IMR-90 (cell line): ENCODE data around the gene CCP110. TPM values are rescaled to one million over a fixed set of nuclear protein-coding genes. Genes with fewer than 3 reads are reported as not detected.

ENCODE experiments used
- ATAC-seq: fragments of 200-7000 bp; cut with Tn5 transposase; 2 replicates; pipeline ENCODE4 v1.9.1; 2020; ENCODE audit warnings: low read depth, mild to moderate bottlenecking, moderate library complexity
- BruUV-seq: library from RNA; stranded (reverse); fragments of 400-500 nt; replicated peaks from 2 replicates; lab custom pipeline; 2021; lab: Mats Ljungman, UMichigan
- CTCF ChIA-PET: fragments of 300-600 bp; formaldehyde crosslinking; extraction: SDS; loops from one replicate; lab custom pipeline; 2021; ENCODE audit warnings: antibody characterized with exemption; lab: Yijun Ruan, JAX
- POLR2A ChIA-PET: fragments of 300-600 bp; sonication (Branson Sonifier 250); formaldehyde crosslinking; loops from one replicate; lab custom pipeline; 2022; ENCODE audit warnings: antibody characterized with exemption; ENCODE audit not compliant: unreplicated experiment; lab: Charles Lee
- DNase-seq: peaks from one replicate; pipeline ENCODE4 v3.0.0; 2013
- H2AFZ ChIP-seq: replicated peaks from 2 replicates; pipeline ENCODE3; 2013; ENCODE audit warnings: low read length, mild to moderate bottlenecking; ENCODE audit not compliant: poor library complexity
- H2AK5ac ChIP-seq: 2 replicates; pipeline ENCODE4 v1.6.1; 2013; ENCODE audit warnings: low read depth, low read length, inconsistent platforms
- H2AK9ac ChIP-seq: replicated peaks from 2 replicates; pipeline ENCODE3; 2013; ENCODE audit warnings: mild to moderate bottlenecking, low read depth, low read length, moderate library complexity; ENCODE audit not compliant: poor library complexity
- H2BK120ac ChIP-seq: 2 replicates; pipeline ENCODE4 v1.6.1; 2013; ENCODE audit warnings: low read depth, low read length, inconsistent platforms
- H2BK15ac ChIP-seq: 3 replicates; pipeline ENCODE4 v1.6.1; 2013; ENCODE audit warnings: low read depth, low read length, inconsistent platforms
- H2BK20ac ChIP-seq: 2 replicates; pipeline ENCODE4 v1.6.1; 2013; ENCODE audit warnings: low read depth, mild to moderate bottlenecking, inconsistent platforms, low read length, moderate library complexity
- H2BK5ac ChIP-seq: 2 replicates; pipeline ENCODE4 v1.6.1; 2013; ENCODE audit warnings: mild to moderate bottlenecking, low read depth, low read length, inconsistent platforms; ENCODE audit not compliant: poor library complexity, severe bottlenecking
- H3K14ac ChIP-seq: replicated peaks from 2 replicates; pipeline ENCODE4 v1.6.1; 2013; ENCODE audit warnings: low read depth, low read length, inconsistent platforms
- H3K18ac ChIP-seq: 2 replicates; pipeline ENCODE4 v1.6.1; 2013; ENCODE audit warnings: low read depth, low read length, control low read depth
- H3K23ac ChIP-seq: 2 replicates; pipeline ENCODE4 v1.6.1; 2013; ENCODE audit warnings: low read depth, low read length, inconsistent platforms
- H3K27ac ChIP-seq: 2 replicates; pipeline ENCODE4 v1.5.1; 2013; ENCODE audit warnings: mild to moderate bottlenecking, control low read depth, low read length; ENCODE audit not compliant: insufficient read depth
- H3K27me3 ChIP-seq: 2 replicates; pipeline ENCODE4 v1.6.1; 2013; ENCODE audit warnings: low read length; ENCODE audit not compliant: control insufficient read depth, insufficient read depth
- H3K36me3 ChIP-seq: 2 replicates; pipeline ENCODE4 v1.6.1; 2013; ENCODE audit warnings: low read length, mixed read lengths; ENCODE audit not compliant: control insufficient read depth, insufficient read depth
- H3K4ac ChIP-seq: 2 replicates; pipeline ENCODE4 v1.6.1; 2013; ENCODE audit warnings: low read depth, low read length, inconsistent platforms
- H3K4me1 ChIP-seq: 2 replicates; pipeline ENCODE4 v1.6.1; 2013; ENCODE audit warnings: low read length, mixed read lengths; ENCODE audit not compliant: control insufficient read depth, insufficient read depth
- H3K4me2 ChIP-seq: 2 replicates; pipeline ENCODE4 v1.6.1; 2013; ENCODE audit warnings: low read depth, mild to moderate bottlenecking, control low read depth, low read length, moderate library complexity
- H3K4me3 ChIP-seq: 2 replicates; pipeline ENCODE4 v1.5.1; 2013; ENCODE audit warnings: low read depth, mild to moderate bottlenecking, control low read depth, low read length, moderate library complexity; ENCODE audit not compliant: insufficient read depth
- H3K56ac ChIP-seq: 2 replicates; pipeline ENCODE4 v1.6.1; 2013; ENCODE audit warnings: low read length, inconsistent platforms; ENCODE audit not compliant: insufficient read depth; ENCODE audit errors: extremely low read depth
- H3K79me1 ChIP-seq, 2 experiments: 2 replicates each; pipeline ENCODE4 v1.6.1; 2013; ENCODE audit warnings: low read length in 2 of 2, inconsistent platforms in 1 of 2, low read depth in 1 of 2
- H3K9ac ChIP-seq: 2 replicates; pipeline ENCODE4 v1.6.1; 2013; ENCODE audit warnings: low read depth, low read length, control low read depth
- H3K9me1 ChIP-seq: 2 replicates; pipeline ENCODE4 v1.6.1; 2013; ENCODE audit warnings: low read length, inconsistent platforms; ENCODE audit not compliant: insufficient read depth
- H3K9me3 ChIP-seq: 2 replicates; pipeline ENCODE4 v1.6.1; 2013; ENCODE audit warnings: low read length; ENCODE audit not compliant: control insufficient read depth, insufficient read depth
- H4K20me1 ChIP-seq: 2 replicates; pipeline ENCODE4 v1.6.1; 2013; ENCODE audit warnings: low read length, inconsistent platforms; ENCODE audit not compliant: insufficient read depth
- H4K5ac ChIP-seq: 2 replicates; pipeline ENCODE4 v1.6.1; 2013; ENCODE audit warnings: mild to moderate bottlenecking, low read depth, low read length, control low read depth
- H4K8ac ChIP-seq, 2 experiments: 2 replicates each; pipeline ENCODE4 v1.6.1; 2013; ENCODE audit warnings: low read depth in 2 of 2, low read length in 2 of 2, control low read depth in 1 of 2, inconsistent platforms in 1 of 2
- H4K91ac ChIP-seq: 2 replicates; pipeline ENCODE4 v1.6.1; 2013; ENCODE audit warnings: low read depth, low read length, inconsistent platforms; ENCODE audit not compliant: insufficient read depth
- BHLHE40 ChIP-seq: fragments of 150-350 bp; IDR thresholded peaks from 2 replicates; pipeline ENCODE4 v1.6.1; 2016; ENCODE audit warnings: mild to moderate bottlenecking, low read depth, low read length
- CEBPB ChIP-seq: IDR thresholded peaks from 2 replicates; pipeline ENCODE4 v1.6.1; 2012; ENCODE audit warnings: low read depth, low read length, improper control_type of control experiment
- CHD1 ChIP-seq: IDR thresholded peaks from 2 replicates; pipeline ENCODE4 v1.6.1; 2012; ENCODE audit warnings: low read depth, low read length, improper control_type of control experiment
- CTCF ChIP-seq: conservative IDR thresholded peaks from 2 replicates; pipeline ENCODE4 v1.5.1; 2012; ENCODE audit warnings: mild to moderate bottlenecking, low read depth, low read length, improper control_type of control experiment
- ELK1 ChIP-seq: fragments of 150-350 bp; IDR thresholded peaks from 2 replicates; pipeline ENCODE4 v1.6.1; 2016; ENCODE audit warnings: low read depth, mild to moderate bottlenecking, low read length, moderate library complexity, borderline replicate concordance
- FOS ChIP-seq: fragments of 150-350 bp; IDR thresholded peaks from 2 replicates; pipeline ENCODE4 v1.6.1; 2016; ENCODE audit warnings: low read depth, low read length
- MAFK ChIP-seq: IDR thresholded peaks from 2 replicates; pipeline ENCODE4 v1.6.1; 2012; ENCODE audit warnings: low read depth, low read length, improper control_type of control experiment
- MAZ ChIP-seq: IDR thresholded peaks from 2 replicates; pipeline ENCODE4 v1.6.1; 2012; ENCODE audit warnings: low read depth, mild to moderate bottlenecking, low read length, improper control_type of control experiment, moderate library complexity, borderline replicate concordance
- MXI1 ChIP-seq: IDR thresholded peaks from 2 replicates; pipeline ENCODE4 v1.6.1; 2012; ENCODE audit warnings: low read depth, mild to moderate bottlenecking, low read length, moderate library complexity, borderline replicate concordance
- NFE2L2 ChIP-seq: fragments of 150-350 bp; IDR thresholded peaks from 2 replicates; pipeline ENCODE4 v1.6.1; 2016; ENCODE audit warnings: low read depth, mild to moderate bottlenecking, low read length
- POLR2A ChIP-seq: IDR thresholded peaks from 2 replicates; pipeline ENCODE4 v1.6.1; 2012; ENCODE audit warnings: mild to moderate bottlenecking, low read depth, low read length
- RAD21 ChIP-seq: IDR thresholded peaks from 2 replicates; pipeline ENCODE4 v1.6.1; 2012; ENCODE audit warnings: low read length, improper control_type of control experiment
- RCOR1 ChIP-seq: IDR thresholded peaks from 2 replicates; pipeline ENCODE4 v1.6.1; 2012; ENCODE audit warnings: mild to moderate bottlenecking, low read length, improper control_type of control experiment; ENCODE audit not compliant: insufficient replicate concordance
- RFX5 ChIP-seq: IDR thresholded peaks from 2 replicates; pipeline ENCODE4 v1.8.0; 2012; ENCODE audit warnings: low read depth, mild to moderate bottlenecking, low read length, moderate library complexity
- SMC3 ChIP-seq: fragments of 150-350 bp; IDR thresholded peaks from 2 replicates; pipeline ENCODE4 v1.6.1; 2016; ENCODE audit warnings: low read depth, mild to moderate bottlenecking, antibody characterized with exemption, low read length, moderate library complexity
- USF2 ChIP-seq: fragments of 150-350 bp; IDR thresholded peaks from 2 replicates; pipeline ENCODE4 v1.6.1; 2017; ENCODE audit warnings: mild to moderate bottlenecking, antibody characterized with exemption, low read length, low read depth
- WGBS, 2 experiments: methylation state at CpG; one replicate each; pipeline versions ENCODE4 v1.1.5 to v1.1.7; 2013; ENCODE audit warnings: missing lambda C conversion rate in 2 of 2; ENCODE audit not compliant: insufficient read length in 1 of 2; ENCODE audit errors: extremely low coverage in 2 of 2; 5-methylcytosine and 5-hydroxymethylcytosine counted together
- dilution Hi-C: fragments of 300-500 bp; cut with HindIII; formaldehyde crosslinking; loops from one replicate; pipeline ENCODE4 v1.14.3; 2018; ENCODE audit warnings: low sequenced_read_pairs; ENCODE audit not compliant: unreplicated experiment
- in situ Hi-C: fragments of 300-500 bp; cut with MboI; formaldehyde crosslinking; loops from 3 replicates; pipeline ENCODE4 v1.14.3; 2019; ENCODE audit warnings: low sequenced_read_pairs, inconsistent platforms, mixed read lengths
- intact Hi-C: fragments of 100-400 bp; cut with micrococcal nuclease; formaldehyde crosslinking; loops from 2 replicates; pipeline ENCODE4 v1.10.0; 2022
- polyA plus RNA-seq, 3 experiments: library from polyadenylated mRNA; depleted of rRNA; stranded (reverse); fragments of >200 nt; gene quantifications; 2 replicates each; pipeline ENCODE4 v1.2.3, GENCODE V29; 2012; ENCODE audit warnings: low replicate concordance in 1 of 3
- total RNA-seq: library from RNA; depleted of rRNA; stranded (reverse); fragments of >200 nt; gene quantifications from 2 replicates; pipeline ENCODE4 v1.2.3, GENCODE V29; 2012

Gene CCP110
- total and polyA plus RNA-seq, 2 of the 4 experiments (the other 2 are of a cell fraction): 4.7 to 7.7 TPM

GRCh38 chr16:19482291-19482690 lies 41.5 kb upstream of the CCP110 start:
- intact Hi-C loops (no loop called here), in situ Hi-C loops (no loop called here), dilution Hi-C loops (no loop called here)
- H2BK15ac ChIP-seq: no peak overlapping the region
- no peak overlapping the region for H3K18ac ChIP-seq
- no CpG with 5 or more reads among the region's 1 CpG for WGBS, 2 experiments
- H3K56ac ChIP-seq: no peak overlapping the region
- no peak overlapping the region for H4K91ac ChIP-seq
- no peak overlapping the region for H3K27ac ChIP-seq
- H2AK5ac ChIP-seq: no peak overlapping the region
- H3K14ac ChIP-seq: no peak overlapping the region
- H3K36me3 ChIP-seq: no peaks in the 10 kb centered on the region
- H4K8ac ChIP-seq: no peak overlapping the region
- ChIA-PET POLR2A (no interaction called here), CTCF (no interaction called here)
- no peak overlapping the region for H2BK120ac ChIP-seq
- H3K9me3 ChIP-seq: no peaks in the 10 kb centered on the region
- no peak for DNase-seq
- H3K4me1 ChIP-seq: no peaks in the 10 kb centered on the region
- TF ChIP-seq FOS (no peak), CTCF (no peak), RAD21 (no peak), ELK1 (no peak), CHD1 (no peak), SMC3 (no peak), USF2 (no peak), RFX5 (no peak), CEBPB (no peak), MXI1 (no peak), MAFK (no peak), MAZ (no peak), POLR2A (no peak), BHLHE40 (no peak), RCOR1 (no peak), NFE2L2 (no peak)
- H2AK9ac ChIP-seq: no peak overlapping the region
- BruUV-seq: no TSS peak
- H3K79me1 ChIP-seq: no peaks in the 10 kb centered on the region
- no peak overlapping the region for H3K4ac ChIP-seq
- H3K23ac ChIP-seq: no peak overlapping the region
- no peak overlapping the region for H3K9ac ChIP-seq
- peaks cover 2% of the 10 kb centered on the region for H3K27me3 ChIP-seq
- no peak overlapping the region for H2AFZ ChIP-seq
- no peak overlapping the region for H4K5ac ChIP-seq
- no peaks in the 10 kb centered on the region for H4K20me1 ChIP-seq
- ATAC-seq: no peak
- no peak overlapping the region for H3K4me2 ChIP-seq
- H2BK5ac ChIP-seq: no peak overlapping the region
- no peak overlapping the region for H2BK20ac ChIP-seq
- H3K4me3 ChIP-seq: no peak overlapping the region
- H3K9me1 ChIP-seq: no peaks in the 10 kb centered on the region
